ENCODE data around the gene SSC5D. TPM values are rescaled to one million over a fixed set of nuclear protein-coding genes. Genes with fewer than 3 reads are reported as not detected.

The SSC5D gene
- total and polyA plus RNA-seq, 4 donors, result 0.08 to 1.0 (median 0.51) TPM

DNA sequence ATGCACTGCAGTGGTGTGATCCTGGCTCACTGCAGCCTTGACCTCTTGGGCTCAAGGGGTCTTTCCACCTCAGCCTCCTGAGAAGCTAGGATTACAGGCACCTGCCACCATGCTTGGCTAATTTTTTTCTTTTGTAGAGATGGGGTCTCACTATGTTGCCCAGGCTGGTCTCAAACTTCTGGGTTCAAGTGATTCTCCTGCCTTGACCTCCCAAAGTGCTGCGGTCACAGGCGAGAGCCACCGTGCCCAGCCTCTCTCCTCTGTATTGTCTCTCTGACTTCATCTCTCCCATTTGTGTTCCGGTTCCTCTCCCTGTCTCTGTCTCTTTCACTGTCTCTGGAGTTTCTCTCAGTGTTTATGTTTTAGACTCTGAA is 22.0 kb upstream of the SSC5D start:
- no peaks in the 10 kb centered on the region for H3K27me3 ChIP-seq (ENCODE audit: control insufficient read depth in 4 of 4, insufficient read depth in 4 of 4, low read length in 3 of 4)
- H3K36me3 ChIP-seq (ENCODE audit: control insufficient read depth in 4 of 4, insufficient read depth in 3 of 4, low read depth in 1 of 4, low read length in 3 of 4), result no peaks in the 10 kb centered on the region
- WGBS, result 81% methylated on average over 4 of the region's 4 CpGs
- peaks cover 8 to 25% (median 18%) of the 10 kb centered on the region in 4 donors for H3K4me1 ChIP-seq (ENCODE audit: control insufficient read depth in 4 of 4, insufficient read depth in 4 of 4, low read length in 3 of 4)
- H3K9ac ChIP-seq (ENCODE audit: low read depth in 1 of 2, low read length in 2 of 2), result no peak overlapping the region
- H3K27ac ChIP-seq (ENCODE audit: low read depth in 1 of 2, low read length in 2 of 2), result no peak overlapping the region
- TF ChIP-seq FOXA2 (IDR thresholded peaks at IDR 0.05), result no peak
- TF ChIP-seq, protein P1, sequence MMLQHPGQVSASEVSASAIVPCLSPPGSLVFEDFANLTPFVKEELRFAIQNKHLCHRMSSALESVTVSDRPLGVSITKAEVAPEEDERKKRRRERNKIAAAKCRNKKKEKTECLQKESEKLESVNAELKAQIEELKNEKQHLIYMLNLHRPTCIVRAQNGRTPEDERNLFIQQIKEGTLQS (IDR thresholded peaks at IDR 0.05), result no peak
- TF ChIP-seq, protein P2, sequence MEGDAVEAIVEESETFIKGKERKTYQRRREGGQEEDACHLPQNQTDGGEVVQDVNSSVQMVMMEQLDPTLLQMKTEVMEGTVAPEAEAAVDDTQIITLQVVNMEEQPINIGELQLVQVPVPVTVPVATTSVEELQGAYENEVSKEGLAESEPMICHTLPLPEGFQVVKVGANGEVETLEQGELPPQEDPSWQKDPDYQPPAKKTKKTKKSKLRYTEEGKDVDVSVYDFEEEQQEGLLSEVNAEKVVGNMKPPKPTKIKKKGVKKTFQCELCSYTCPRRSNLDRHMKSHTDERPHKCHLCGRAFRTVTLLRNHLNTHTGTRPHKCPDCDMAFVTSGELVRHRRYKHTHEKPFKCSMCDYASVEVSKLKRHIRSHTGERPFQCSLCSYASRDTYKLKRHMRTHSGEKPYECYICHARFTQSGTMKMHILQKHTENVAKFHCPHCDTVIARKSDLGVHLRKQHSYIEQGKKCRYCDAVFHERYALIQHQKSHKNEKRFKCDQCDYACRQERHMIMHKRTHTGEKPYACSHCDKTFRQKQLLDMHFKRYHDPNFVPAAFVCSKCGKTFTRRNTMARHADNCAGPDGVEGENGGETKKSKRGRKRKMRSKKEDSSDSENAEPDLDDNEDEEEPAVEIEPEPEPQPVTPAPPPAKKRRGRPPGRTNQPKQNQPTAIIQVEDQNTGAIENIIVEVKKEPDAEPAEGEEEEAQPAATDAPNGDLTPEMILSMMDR (IDR thresholded peaks at IDR 0.05; ENCODE audit: low read depth, low read length, missing input control), result no peak
- TF ChIP-seq NR2F2 (IDR thresholded peaks at IDR 0.05), result no peak
- no peak for TF ChIP-seq HNF4G (IDR thresholded peaks at IDR 0.05)
- no peak for TF ChIP-seq JUND (IDR thresholded peaks at IDR 0.05)
- no peak for TF ChIP-seq RXRA (IDR thresholded peaks at IDR 0.05)
- no peak for TF ChIP-seq EGR1 (IDR thresholded peaks at IDR 0.05; ENCODE audit: low read depth in 2 of 2)
- no peak for TF ChIP-seq GABPA (IDR thresholded peaks at IDR 0.05 in 1 of 2, conservative IDR thresholded peaks at IDR 0.05 in 1 of 2)
- TF ChIP-seq, protein P3, sequence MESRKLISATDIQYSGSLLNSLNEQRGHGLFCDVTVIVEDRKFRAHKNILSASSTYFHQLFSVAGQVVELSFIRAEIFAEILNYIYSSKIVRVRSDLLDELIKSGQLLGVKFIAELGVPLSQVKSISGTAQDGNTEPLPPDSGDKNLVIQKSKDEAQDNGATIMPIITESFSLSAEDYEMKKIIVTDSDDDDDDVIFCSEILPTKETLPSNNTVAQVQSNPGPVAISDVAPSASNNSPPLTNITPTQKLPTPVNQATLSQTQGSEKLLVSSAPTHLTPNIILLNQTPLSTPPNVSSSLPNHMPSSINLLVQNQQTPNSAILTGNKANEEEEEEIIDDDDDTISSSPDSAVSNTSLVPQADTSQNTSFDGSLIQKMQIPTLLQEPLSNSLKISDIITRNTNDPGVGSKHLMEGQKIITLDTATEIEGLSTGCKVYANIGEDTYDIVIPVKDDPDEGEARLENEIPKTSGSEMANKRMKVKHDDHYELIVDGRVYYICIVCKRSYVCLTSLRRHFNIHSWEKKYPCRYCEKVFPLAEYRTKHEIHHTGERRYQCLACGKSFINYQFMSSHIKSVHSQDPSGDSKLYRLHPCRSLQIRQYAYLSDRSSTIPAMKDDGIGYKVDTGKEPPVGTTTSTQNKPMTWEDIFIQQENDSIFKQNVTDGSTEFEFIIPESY (IDR thresholded peaks at IDR 0.05), result no peak
- TF ChIP-seq SP1 (IDR thresholded peaks at IDR 0.05), result no peak
- no peak for TF ChIP-seq RAD21 (IDR thresholded peaks at IDR 0.05)
- TF ChIP-seq FOXA1 (IDR thresholded peaks at IDR 0.05), result no peak
- TF ChIP-seq YY1 (IDR thresholded peaks at IDR 0.05), result no peak
- TF ChIP-seq, protein P4, sequence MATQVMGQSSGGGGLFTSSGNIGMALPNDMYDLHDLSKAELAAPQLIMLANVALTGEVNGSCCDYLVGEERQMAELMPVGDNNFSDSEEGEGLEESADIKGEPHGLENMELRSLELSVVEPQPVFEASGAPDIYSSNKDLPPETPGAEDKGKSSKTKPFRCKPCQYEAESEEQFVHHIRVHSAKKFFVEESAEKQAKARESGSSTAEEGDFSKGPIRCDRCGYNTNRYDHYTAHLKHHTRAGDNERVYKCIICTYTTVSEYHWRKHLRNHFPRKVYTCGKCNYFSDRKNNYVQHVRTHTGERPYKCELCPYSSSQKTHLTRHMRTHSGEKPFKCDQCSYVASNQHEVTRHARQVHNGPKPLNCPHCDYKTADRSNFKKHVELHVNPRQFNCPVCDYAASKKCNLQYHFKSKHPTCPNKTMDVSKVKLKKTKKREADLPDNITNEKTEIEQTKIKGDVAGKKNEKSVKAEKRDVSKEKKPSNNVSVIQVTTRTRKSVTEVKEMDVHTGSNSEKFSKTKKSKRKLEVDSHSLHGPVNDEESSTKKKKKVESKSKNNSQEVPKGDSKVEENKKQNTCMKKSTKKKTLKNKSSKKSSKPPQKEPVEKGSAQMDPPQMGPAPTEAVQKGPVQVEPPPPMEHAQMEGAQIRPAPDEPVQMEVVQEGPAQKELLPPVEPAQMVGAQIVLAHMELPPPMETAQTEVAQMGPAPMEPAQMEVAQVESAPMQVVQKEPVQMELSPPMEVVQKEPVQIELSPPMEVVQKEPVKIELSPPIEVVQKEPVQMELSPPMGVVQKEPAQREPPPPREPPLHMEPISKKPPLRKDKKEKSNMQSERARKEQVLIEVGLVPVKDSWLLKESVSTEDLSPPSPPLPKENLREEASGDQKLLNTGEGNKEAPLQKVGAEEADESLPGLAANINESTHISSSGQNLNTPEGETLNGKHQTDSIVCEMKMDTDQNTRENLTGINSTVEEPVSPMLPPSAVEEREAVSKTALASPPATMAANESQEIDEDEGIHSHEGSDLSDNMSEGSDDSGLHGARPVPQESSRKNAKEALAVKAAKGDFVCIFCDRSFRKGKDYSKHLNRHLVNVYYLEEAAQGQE (IDR thresholded peaks at IDR 0.05), result no peak
- no peak for TF ChIP-seq HNF4A (conservative IDR thresholded peaks at IDR 0.05)
- TF ChIP-seq, protein P5, sequence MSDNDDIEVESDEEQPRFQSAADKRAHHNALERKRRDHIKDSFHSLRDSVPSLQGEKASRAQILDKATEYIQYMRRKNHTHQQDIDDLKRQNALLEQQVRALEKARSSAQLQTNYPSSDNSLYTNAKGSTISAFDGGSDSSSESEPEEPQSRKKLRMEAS (IDR thresholded peaks at IDR 0.05), result no peak
- no peak for TF ChIP-seq TAF1 (conservative IDR thresholded peaks at IDR 0.05)
- no peaks in the 10 kb centered on the region for H3K9me3 ChIP-seq (ENCODE audit: control insufficient read depth in 4 of 4, low read length in 3 of 4)
- no peak overlapping the region for H3K4me3 ChIP-seq (ENCODE audit: low read depth in 1 of 3, low read length in 3 of 3)
- DNase-seq (ENCODE audit: low spot score), result no peak

Data from liver (tissue), 9 donors.